H1 (cell line): ENCODE measurements around the gene KRTAP4-12. TPM values are rescaled to one million over a fixed set of nuclear protein-coding genes. Genes with fewer than 3 reads are reported as not detected.

Source experiments
- CTCF ChIA-PET: fragments of 300-600 bp; sonication (Branson Sonifier 250); formaldehyde crosslinking; loops from one replicate; lab custom pipeline; 2021; ENCODE audit not compliant: partially characterized antibody; lab: Charles Lee
- POLR2A ChIA-PET: fragments of 300-600 bp; sonication (Branson Sonifier 250); formaldehyde crosslinking; loops from one replicate; lab custom pipeline; 2021; ENCODE audit warnings: inconsistent platforms; ENCODE audit not compliant: partially characterized antibody; lab: Charles Lee
- DNase-seq, 2 experiments: peaks; one replicate each; pipeline versions ENCODE4 v3.0.0 to v3.0.0-alpha.2; 2010 to 2022; ENCODE audit warnings: low spot score in 2 of 2, low read depth in 1 of 2, mixed read lengths in 1 of 2
- FAIRE-seq: peaks from 2 replicates; lab custom pipeline; 2011; peaks lifted over from hg19 to GRCh38; lab: Jason Lieb, UNC
- H2AFZ ChIP-seq: 2 replicates; pipeline ENCODE4 v1.8.1; 2012; ENCODE audit warnings: low read length, inconsistent platforms
- H2AK5ac ChIP-seq: 2 replicates; pipeline ENCODE4 v1.6.1; 2013; ENCODE audit warnings: low read depth, low read length
- H2BK120ac ChIP-seq: replicated peaks from 2 replicates; pipeline ENCODE3; 2013; ENCODE audit warnings: low read depth, low read length, inconsistent platforms
- H2BK12ac ChIP-seq: 2 replicates; pipeline ENCODE4 v1.6.1; 2013; ENCODE audit warnings: low read depth, low read length
- H2BK15ac ChIP-seq: 2 replicates; pipeline ENCODE4 v1.6.1; 2013; ENCODE audit warnings: low read length
- H2BK20ac ChIP-seq: 2 replicates; pipeline ENCODE4 v1.6.1; 2013; ENCODE audit warnings: low read length
- H2BK5ac ChIP-seq: 2 replicates; pipeline ENCODE4 v1.6.1; 2013; ENCODE audit warnings: low read depth, low read length
- H3K14ac ChIP-seq: 2 replicates; pipeline ENCODE4 v1.6.1; 2013; ENCODE audit warnings: inconsistent platforms; ENCODE audit not compliant: insufficient read length
- H3K18ac ChIP-seq: 2 replicates; pipeline ENCODE4 v1.6.1; 2013; ENCODE audit warnings: low read length; ENCODE audit errors: extremely low read depth
- H3K23ac ChIP-seq: 2 replicates; pipeline ENCODE4 v1.6.1; 2013; ENCODE audit warnings: inconsistent platforms; ENCODE audit not compliant: insufficient read length
- H3K23me2 ChIP-seq: 2 replicates; pipeline ENCODE4 v1.6.1; 2013; ENCODE audit warnings: low read depth, low read length
- H3K27ac ChIP-seq: 2 replicates; pipeline ENCODE4 v1.6.1; 2011; ENCODE audit warnings: low read depth, low read length, inconsistent platforms
- H3K27me3 ChIP-seq, 4 experiments: replicated peaks in 1 of 4; 1 replicate in 1 of 4; 2 replicates in 3 of 4; pipeline versions ENCODE4 v1.6.1 to v1.8.1; 2011 to 2013; ENCODE audit warnings: low read length in 3 of 4, mild to moderate bottlenecking in 3 of 4, inconsistent platforms in 2 of 4, mixed read lengths in 2 of 4, moderate library complexity in 1 of 4; ENCODE audit not compliant: control insufficient read depth in 3 of 4, insufficient read depth in 3 of 4; ENCODE audit errors: extremely low read depth in 1 of 4
- H3K36me3 ChIP-seq, 4 experiments: 2 replicates each; pipeline versions ENCODE4 v1.6.1 to v1.8.1; 2011 to 2013; ENCODE audit warnings: mild to moderate bottlenecking in 4 of 4, low read length in 3 of 4, moderate library complexity in 2 of 4, control low read depth in 1 of 4, inconsistent platforms in 1 of 4; ENCODE audit not compliant: insufficient read depth in 4 of 4, control insufficient read depth in 2 of 4
- H3K4ac ChIP-seq: replicated peaks from 2 replicates; pipeline ENCODE3; 2013; ENCODE audit warnings: low read length, low read depth, mixed read lengths, inconsistent platforms; ENCODE audit not compliant: insufficient read length
- H3K4me1 ChIP-seq, 4 experiments: replicated peaks in 1 of 4; 1 replicate in 1 of 4; 2 replicates in 3 of 4; pipeline versions ENCODE4 v1.6.1 to v1.8.1; 2011 to 2013; ENCODE audit warnings: low read length in 3 of 4, inconsistent platforms in 2 of 4, mixed read lengths in 1 of 4; ENCODE audit not compliant: insufficient read depth in 4 of 4, control insufficient read depth in 3 of 4
- H3K4me2 ChIP-seq, 2 experiments: 2 replicates each; pipeline versions ENCODE4 v1.6.1 to v1.8.1; 2011 to 2013; ENCODE audit warnings: low read depth in 2 of 2, low read length in 2 of 2, control low read depth in 1 of 2, inconsistent platforms in 1 of 2, mild to moderate bottlenecking in 1 of 2; ENCODE audit not compliant: insufficient read depth in 1 of 2
- H3K4me3 ChIP-seq, 4 experiments: fragments of 200-600, 300-600 bp in 1 of 4; sonication (generic), shearing (Covaris generic), sonication (Bioruptor Twin) in 1 of 4; 2 replicates each; pipeline versions ENCODE4 v1.5.1 to v1.8.1; 2011 to 2016; ENCODE audit warnings: low read length in 4 of 4, low read depth in 3 of 4, control low read depth in 2 of 4, inconsistent platforms in 2 of 4, mild to moderate bottlenecking in 2 of 4, mixed read lengths in 1 of 4, moderate library complexity in 1 of 4; ENCODE audit not compliant: insufficient read depth in 2 of 4; ENCODE audit errors: extremely low read depth in 1 of 4
- H3K56ac ChIP-seq: replicated peaks from 2 replicates; pipeline ENCODE3; 2013; ENCODE audit warnings: low read depth, mild to moderate bottlenecking, mixed read lengths, low read length, inconsistent platforms; ENCODE audit not compliant: insufficient read length
- H3K79me1 ChIP-seq: 2 replicates; pipeline ENCODE4 v1.6.1; 2013; ENCODE audit warnings: low read depth, low read length, control low read depth
- H3K79me2 ChIP-seq, 2 experiments: 2 replicates each; pipeline versions ENCODE4 v1.6.1 to v1.8.1; 2012 to 2013; ENCODE audit warnings: low read length in 2 of 2, mild to moderate bottlenecking in 2 of 2, inconsistent platforms in 1 of 2; ENCODE audit not compliant: insufficient read depth in 2 of 2, control insufficient read depth in 1 of 2
- H3K9ac ChIP-seq, 4 experiments: replicated peaks in 1 of 4; 1 replicate in 1 of 4; 2 replicates in 3 of 4; pipeline versions ENCODE4 v1.6.1 to v1.8.1; 2011 to 2013; ENCODE audit warnings: low read depth in 3 of 4, low read length in 3 of 4, control low read depth in 2 of 4, mild to moderate bottlenecking in 2 of 4, moderate library complexity in 2 of 4, inconsistent platforms in 1 of 4; ENCODE audit errors: extremely low read depth in 1 of 4
- H3K9me3 ChIP-seq, 2 experiments: 2 replicates each; pipeline versions ENCODE4 v1.6.1 to v1.8.1; 2012 to 2013; ENCODE audit warnings: mild to moderate bottlenecking in 2 of 2, moderate library complexity in 2 of 2, control low read depth in 1 of 2, inconsistent platforms in 1 of 2, low read depth in 1 of 2, low read length in 1 of 2, mixed read lengths in 1 of 2; ENCODE audit not compliant: insufficient read depth in 2 of 2
- H4K20me1 ChIP-seq, 2 experiments: replicated peaks in 1 of 2; 2 replicates each; pipeline versions ENCODE3 to v1.8.1; 2011 to 2013; ENCODE audit warnings: inconsistent platforms in 2 of 2, low read length in 2 of 2, mild to moderate bottlenecking in 1 of 2; ENCODE audit not compliant: insufficient read depth in 2 of 2, control insufficient read depth in 1 of 2
- H4K5ac ChIP-seq: 2 replicates; pipeline ENCODE4 v1.6.1; 2013; ENCODE audit warnings: low read length, low read depth, mixed read lengths, inconsistent platforms; ENCODE audit not compliant: insufficient read length
- H4K8ac ChIP-seq: 2 replicates; pipeline ENCODE4 v1.8.0; 2013; ENCODE audit warnings: mild to moderate bottlenecking, moderate library complexity, low read length, inconsistent platforms; ENCODE audit not compliant: insufficient read depth; ENCODE audit errors: extremely low read depth
- H4K91ac ChIP-seq: replicated peaks from 2 replicates; pipeline ENCODE3; 2013; ENCODE audit warnings: low read length, mixed read lengths, inconsistent platforms; ENCODE audit not compliant: insufficient read length
- CBX8 ChIP-seq: fragments of 300-800, 300-1000 bp; sonication (generic); IDR thresholded peaks from 2 replicates; pipeline ENCODE4 v1.7.1; 2016; ENCODE audit warnings: low read depth, low read length, borderline replicate concordance
- CREB1 ChIP-seq: IDR thresholded peaks from 2 replicates; pipeline ENCODE4 v1.6.1; 2012; ENCODE audit warnings: inconsistent platforms
- RNF2 ChIP-seq: fragments of 200-900, 300-1000 bp; sonication (generic); IDR thresholded peaks from 2 replicates; pipeline ENCODE4 v1.7.1; 2016; ENCODE audit warnings: borderline replicate concordance, low read depth, mild to moderate bottlenecking, antibody characterized with exemption, low read length; ENCODE audit not compliant: poor library complexity, severe bottlenecking; ENCODE audit errors: missing control alignments
- WGBS, 2 experiments: shearing (Covaris generic) in 1 of 2; methylation state at CpG; one replicate each; pipeline versions ENCODE4 v1.1.6 to v1.1.7; 2013 to 2015; ENCODE audit warnings: low lambda C conversion rate in 2 of 2, mixed read lengths in 2 of 2, inconsistent platforms in 1 of 2, low coverage in 1 of 2, missing lambda C conversion rate in 1 of 2; ENCODE audit not compliant: insufficient replicate concordance in 2 of 2, insufficient coverage in 1 of 2, insufficient read length in 1 of 2; ENCODE audit errors: extremely low coverage in 1 of 2, missing lambda C conversion rate in 1 of 2; 5-methylcytosine and 5-hydroxymethylcytosine counted together
- polyA plus RNA-seq, 7 experiments: library from polyadenylated mRNA; depleted of rRNA in 3 of 7; stranded (reverse) in 5 of 7; unstranded in 2 of 7; fragments of >200 nt in 5 of 7; fragments of 200-250 nt in 2 of 7; gene quantifications; 1 replicate in 5 of 7; 2 replicates in 1 of 7; 4 replicates in 1 of 7; pipeline versions ENCODE4 v1.2.1 to v1.2.3, GENCODE V29; 2011 to 2013; ENCODE audit warnings: missing spikeins in 2 of 7, mixed read lengths in 2 of 7
- total RNA-seq: library from RNA; stranded (reverse); fragmentation: NEBNext Ultra II Directional; extraction: Animal tissue kit (Norgen Biotek cat#: 25700); gene quantifications from 2 replicates; pipeline ENCODE4 v1.2.1, GENCODE V29; 2021
- TF ChIP-seq, protein P1 (sequence below): IDR thresholded peaks from 2 replicates; pipeline ENCODE4 v1.6.1; 2012; ENCODE audit warnings: low read length, inconsistent platforms

KRTAP4-12 gene
- total and polyA plus RNA-seq, 2 of the 8 experiments (the other 6 are each of a cell fraction or from before 2014, with no cell fraction given): not detected

DNA sequence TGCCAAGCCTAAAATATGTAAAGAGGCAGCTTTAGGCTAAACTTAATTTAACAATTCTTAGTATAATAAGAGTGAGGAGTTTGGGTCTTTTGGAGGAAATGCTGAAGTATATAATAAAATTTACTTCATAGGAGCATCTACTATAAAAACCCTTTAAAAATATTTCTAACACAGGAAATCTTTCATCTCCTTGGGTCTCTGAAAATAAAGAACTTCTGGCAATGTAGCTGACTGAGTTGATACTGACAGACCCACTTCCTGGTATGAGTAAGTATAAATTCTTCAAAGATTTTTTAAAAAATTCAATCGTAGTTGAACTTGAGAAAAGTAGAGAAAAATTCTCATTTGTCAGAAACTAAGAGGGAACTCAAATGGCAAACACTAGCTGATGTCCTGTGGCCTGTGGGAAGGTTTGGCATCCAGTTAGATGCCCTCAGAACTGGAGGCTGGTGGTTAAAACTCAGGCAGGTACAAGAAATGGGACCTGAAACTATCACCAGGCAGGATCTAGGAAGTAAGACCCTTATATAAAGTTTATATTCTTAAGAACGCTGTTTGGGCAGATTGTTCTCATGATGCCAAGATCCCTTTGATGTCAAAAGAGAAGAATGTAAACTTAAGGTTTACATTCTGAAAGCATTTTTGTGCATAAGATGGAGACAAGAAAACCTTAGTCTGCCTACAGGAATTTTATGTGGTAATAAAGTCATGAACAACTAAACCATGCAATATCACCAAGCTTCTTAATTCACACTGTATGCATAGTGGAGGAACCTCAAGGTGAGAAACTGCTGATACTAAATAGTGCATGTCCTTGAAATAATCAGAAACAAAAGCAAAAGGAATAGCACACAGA, 10.1 kb upstream of the KRTAP4-12 start:
- Histone ChIP-seq H3K27me3 (no peaks in the 10 kb centered on the region), H3K79me1 (no peaks in the 10 kb centered on the region), H4K8ac (no peak overlapping the region), H3K9ac (no peak overlapping the region), H2AFZ (no peak overlapping the region), H3K56ac (no peak overlapping the region), H2BK20ac (no peak overlapping the region), H2BK5ac (no peak overlapping the region), H3K4ac (no peak overlapping the region), H3K79me2 (no peaks in the 10 kb centered on the region), H4K5ac (no peak overlapping the region), H3K14ac (no peak overlapping the region), H3K27ac (no peak overlapping the region), H3K4me3 (no peak overlapping the region), H2AK5ac (no peak overlapping the region), H3K23ac (no peak overlapping the region), H3K36me3 (no peaks in the 10 kb centered on the region), H3K9me3 (no peaks in the 10 kb centered on the region), H3K23me2 (no peaks in the 10 kb centered on the region), H4K91ac (no peak overlapping the region), H4K20me1 (no peaks in the 10 kb centered on the region), H3K4me2 (no peak overlapping the region), H2BK120ac (no peak overlapping the region), H3K4me1 (no peaks in the 10 kb centered on the region), H2BK12ac (no peak overlapping the region), H2BK15ac (no peak overlapping the region), H3K18ac (no peak overlapping the region)
- no peak for DNase-seq
- WGBS, 2 experiments: 92% methylated on average over 2 of the region's 2 CpGs; no CpG with 5 or more reads in 1 of the 2 experiments
- peak; percentile 68 for FAIRE-seq
- POLR2A ChIA-PET: no interaction called here
- CTCF ChIA-PET: interaction anchor here (0.6 kb wide), 3 partner anchors 24 to 235 kb away, joined by 3 read pairs; no protein-coding TSS in a partner anchor
- no peak for TF ChIP-seq CBX8
- TF ChIP-seq RNF2: no peak
- TF ChIP-seq, protein P1, sequence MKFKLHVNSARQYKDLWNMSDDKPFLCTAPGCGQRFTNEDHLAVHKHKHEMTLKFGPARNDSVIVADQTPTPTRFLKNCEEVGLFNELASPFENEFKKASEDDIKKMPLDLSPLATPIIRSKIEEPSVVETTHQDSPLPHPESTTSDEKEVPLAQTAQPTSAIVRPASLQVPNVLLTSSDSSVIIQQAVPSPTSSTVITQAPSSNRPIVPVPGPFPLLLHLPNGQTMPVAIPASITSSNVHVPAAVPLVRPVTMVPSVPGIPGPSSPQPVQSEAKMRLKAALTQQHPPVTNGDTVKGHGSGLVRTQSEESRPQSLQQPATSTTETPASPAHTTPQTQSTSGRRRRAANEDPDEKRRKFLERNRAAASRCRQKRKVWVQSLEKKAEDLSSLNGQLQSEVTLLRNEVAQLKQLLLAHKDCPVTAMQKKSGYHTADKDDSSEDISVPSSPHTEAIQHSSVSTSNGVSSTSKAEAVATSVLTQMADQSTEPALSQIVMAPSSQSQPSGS: no peak
- no peak for TF ChIP-seq CREB1
